MM.1S (cell line): ENCODE results near the gene GTF2F2.

Experiments used
- DNase-seq: peaks from one replicate; pipeline ENCODE4 v3.0.0-alpha.2; 2015
- H2AFZ ChIP-seq: fragments of 300-600 bp; sonication (generic); 2 replicates; pipeline ENCODE4 v1.6.0; 2016; ENCODE audit warnings: antibody characterized with exemption, low read length
- H3F3A ChIP-seq: fragments of 300-600 bp; sonication (generic); 2 replicates; pipeline ENCODE4 v1.6.1; 2016; ENCODE audit warnings: mild to moderate bottlenecking, antibody characterized with exemption, low read length, moderate library complexity, mixed read lengths; ENCODE audit not compliant: insufficient read depth
- H3K27ac ChIP-seq: fragments of 300-600 bp; sonication (generic); 2 replicates; pipeline ENCODE4 v1.5.1; 2016; ENCODE audit warnings: mild to moderate bottlenecking, low read length
- H3K27me3 ChIP-seq: fragments of 300-600 bp; sonication (generic); replicated peaks from 2 replicates; pipeline ENCODE4 v1.6.0; 2016; ENCODE audit warnings: low read length; ENCODE audit not compliant: insufficient read depth
- H3K36me3 ChIP-seq: fragments of 300-600 bp; sonication (generic); replicated peaks from 2 replicates; pipeline ENCODE4 v1.6.1; 2016; ENCODE audit warnings: mild to moderate bottlenecking, low read length, mixed read lengths; ENCODE audit not compliant: insufficient read depth
- H3K4me1 ChIP-seq: fragments of 300-600 bp; sonication (generic); 2 replicates; pipeline ENCODE4 v1.6.1; 2016; ENCODE audit warnings: low read length, mixed read lengths
- H3K4me2 ChIP-seq: fragments of 300-600 bp; sonication (generic); 2 replicates; pipeline ENCODE4 v1.6.0; 2016; ENCODE audit warnings: low read depth, low read length
- H3K4me3 ChIP-seq: fragments of 300-600 bp; sonication (generic); 2 replicates; pipeline ENCODE4 v1.5.1; 2016; ENCODE audit warnings: low read length, mixed read lengths
- H3K79me2 ChIP-seq: fragments of 300-600 bp; sonication (generic); 2 replicates; pipeline ENCODE4 v1.6.1; 2016; ENCODE audit warnings: mixed run types, low read length, mixed read lengths
- H3K9ac ChIP-seq: fragments of 300-600 bp; sonication (generic); 2 replicates; pipeline ENCODE4 v1.6.1; 2016; ENCODE audit warnings: low read length, mixed read lengths
- H3K9me2 ChIP-seq: fragments of 300-600 bp; sonication (generic); replicated peaks from 2 replicates; pipeline ENCODE4 v1.6.1; 2016; ENCODE audit warnings: mild to moderate bottlenecking, low read length, mixed read lengths; ENCODE audit not compliant: insufficient read depth
- H3K9me3 ChIP-seq: fragments of 300-600 bp; sonication (generic); replicated peaks from 2 replicates; pipeline ENCODE4 v1.6.1; 2016; ENCODE audit warnings: mild to moderate bottlenecking, low read length, mixed read lengths; ENCODE audit not compliant: insufficient read depth
- H4K20me1 ChIP-seq: fragments of 300-600 bp; sonication (generic); 2 replicates; pipeline ENCODE4 v1.6.1; 2016; ENCODE audit warnings: mild to moderate bottlenecking, low read length, moderate library complexity, mixed read lengths; ENCODE audit not compliant: insufficient read depth
- CTCF ChIP-seq: fragments of 300-600 bp; sonication (generic); IDR thresholded peaks from 2 replicates; pipeline ENCODE4 v1.5.1; 2016; ENCODE audit warnings: antibody characterized with exemption, low read length, mixed read lengths
- EZH2 ChIP-seq: fragments of 300-600 bp; sonication (generic); optimal IDR thresholded peaks from 2 replicates; pipeline ENCODE3; 2017; ENCODE audit warnings: low read depth, mild to moderate bottlenecking, antibody characterized with exemption, low read length, mixed read lengths
- EZH2phosphoT487 ChIP-seq: fragments of 300-600 bp; sonication (generic); IDR thresholded peaks from 2 replicates; pipeline ENCODE4 v1.6.1; 2018; ENCODE audit warnings: antibody characterized with exemption, low read length

GTF2F2 gene

GRCh38 chr13:45092663-45093062 is 27.6 kb upstream of the GTF2F2 start:
- Histone ChIP-seq H3K27me3 (no peaks in the 10 kb centered on the region), H3K9ac (no peak overlapping the region), H3K4me2 (no peak overlapping the region), H3K79me2 (no peaks in the 10 kb centered on the region), H2AFZ (no peak overlapping the region), H4K20me1 (no peaks in the 10 kb centered on the region), H3F3A (no peaks in the 10 kb centered on the region), H3K27ac (no peak overlapping the region), H3K36me3 (no peaks in the 10 kb centered on the region), H3K9me2 (no peaks in the 10 kb centered on the region), H3K4me1 (no peaks in the 10 kb centered on the region), H3K9me3 (no peaks in the 10 kb centered on the region), H3K4me3 (no peak overlapping the region)
- TF ChIP-seq EZH2: no peak
- TF ChIP-seq EZH2phosphoT487: no peak
- no peak for TF ChIP-seq CTCF
- DNase-seq: no peak

- no peak overlapping the region for H3K4me2 ChIP-seq
- DNase-seq: no peak
Measured at GRCh38 chr13:45100573-45101262, 19.6 kb upstream of the GTF2F2 start.

GRCh38 chr13:45101327-45102018 is 18.8 kb upstream of the GTF2F2 start:
- Histone ChIP-seq H3F3A (no peaks in the 10 kb centered on the region), H3K9ac (no peak overlapping the region), H3K9me3 (no peaks in the 10 kb centered on the region), H3K4me2 (no peak overlapping the region), H2AFZ (no peak overlapping the region), H3K4me1 (no peaks in the 10 kb centered on the region), H3K79me2 (no peaks in the 10 kb centered on the region), H3K27ac (no peak overlapping the region), H3K36me3 (no peaks in the 10 kb centered on the region), H3K9me2 (no peaks in the 10 kb centered on the region), H3K27me3 (no peaks in the 10 kb centered on the region), H3K4me3 (no peak overlapping the region), H4K20me1 (no peaks in the 10 kb centered on the region)
- DNase-seq: no peak
- no peak for TF ChIP-seq EZH2phosphoT487
- TF ChIP-seq EZH2: no peak
- TF ChIP-seq CTCF: no peak

More at GRCh38 chr13:45100573-45101262, 19.6 kb upstream of the GTF2F2 start:
- no peaks in the 10 kb centered on the region for H4K20me1 ChIP-seq
- no peaks in the 10 kb centered on the region for H3K9me3 ChIP-seq
- no peaks in the 10 kb centered on the region for H3K9me2 ChIP-seq
- TF ChIP-seq CTCF: no peak
- TF ChIP-seq EZH2: no peak
- TF ChIP-seq EZH2phosphoT487: no peak
- no peaks in the 10 kb centered on the region for H3K27me3 ChIP-seq
- no peak overlapping the region for H2AFZ ChIP-seq
- no peak overlapping the region for H3K9ac ChIP-seq
- no peaks in the 10 kb centered on the region for H3K36me3 ChIP-seq
- no peaks in the 10 kb centered on the region for H3K79me2 ChIP-seq
- H3K4me3 ChIP-seq: no peak overlapping the region
- H3K4me1 ChIP-seq: no peaks in the 10 kb centered on the region
- H3F3A ChIP-seq: no peaks in the 10 kb centered on the region
- H3K27ac ChIP-seq: no peak overlapping the region
